ENCODE measurements around the gene PDE4A.

The PDE4A gene

GRCh38 chr19:10468133-10468532 is 47.8 kb downstream of the PDE4A start:
- DNase-seq: no peak

DNA sequence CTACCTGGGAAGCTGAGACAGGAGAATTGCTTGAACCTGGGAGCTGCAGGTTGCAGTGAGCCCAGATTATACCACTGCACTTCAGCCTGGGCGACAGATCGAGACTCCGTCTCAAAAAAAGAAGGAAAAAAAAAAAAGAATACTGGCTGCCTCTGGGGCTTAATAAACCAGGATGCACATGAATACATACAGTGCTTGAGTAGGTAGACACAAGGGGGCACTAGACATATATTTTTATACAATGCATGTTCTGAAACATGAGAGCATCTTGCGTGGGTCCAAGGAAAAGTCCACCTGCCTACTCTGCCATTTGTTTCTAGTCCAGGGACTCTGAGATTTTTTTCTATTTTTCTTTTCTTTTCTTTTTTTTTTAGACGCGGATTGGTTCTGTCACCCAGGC is 51.6 kb downstream of the PDE4A start:
- peak in 1 of 2 experiments; percentile 53 for DNase-seq

DNA sequence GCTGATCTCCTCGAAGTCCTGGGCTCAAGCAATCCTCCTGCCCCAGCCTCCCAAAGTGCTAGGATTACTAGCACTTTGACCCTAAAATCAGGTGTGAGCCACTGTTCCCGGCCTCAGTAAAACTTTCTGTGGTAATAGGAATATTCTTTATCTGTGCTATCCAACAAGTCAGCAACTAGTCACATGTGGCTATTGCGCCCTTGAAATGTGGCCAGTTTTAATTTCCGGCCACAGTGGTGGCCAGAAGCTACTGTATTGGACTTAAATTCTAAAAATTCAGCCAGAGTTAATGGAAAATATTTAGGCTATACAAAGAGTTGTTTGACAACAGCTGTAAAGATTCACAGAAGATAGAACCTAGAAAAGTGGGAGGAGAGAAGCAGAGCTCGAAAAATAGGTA is 52.9 kb downstream of the PDE4A start:
- DNase-seq: no peak

GRCh38 chr19:10474962-10475451 is 54.7 kb downstream of the PDE4A start:
- DNase-seq: no peak

DNA sequence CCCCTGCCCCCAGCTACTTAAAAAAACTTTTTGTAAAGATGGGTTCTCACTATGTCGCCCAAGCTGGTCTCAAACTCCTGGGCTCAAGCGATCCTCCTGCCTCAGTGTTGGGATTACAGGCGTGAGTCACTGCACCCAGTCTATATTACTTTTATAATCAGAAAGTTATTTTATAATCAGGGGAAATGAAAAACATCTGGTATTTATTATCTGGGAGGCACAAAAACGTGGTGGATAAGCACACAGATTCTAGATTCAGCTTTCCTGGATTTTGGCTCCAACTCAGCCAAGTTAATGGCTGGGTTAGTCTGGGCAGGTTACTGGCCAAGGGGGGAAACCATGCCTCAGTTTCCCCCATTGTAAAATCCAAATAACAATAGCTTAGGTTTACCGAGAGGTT is 58.1 kb downstream of the PDE4A start:
- no peak for DNase-seq

GRCh38 chr19:10478903-10479384 is 58.6 kb downstream of the PDE4A start:
- DNase-seq: peak; percentile 90 to 94

GRCh38 chr19:10486551-10486950 is 66.2 kb downstream of the PDE4A start:
- no peak for DNase-seq

DNA sequence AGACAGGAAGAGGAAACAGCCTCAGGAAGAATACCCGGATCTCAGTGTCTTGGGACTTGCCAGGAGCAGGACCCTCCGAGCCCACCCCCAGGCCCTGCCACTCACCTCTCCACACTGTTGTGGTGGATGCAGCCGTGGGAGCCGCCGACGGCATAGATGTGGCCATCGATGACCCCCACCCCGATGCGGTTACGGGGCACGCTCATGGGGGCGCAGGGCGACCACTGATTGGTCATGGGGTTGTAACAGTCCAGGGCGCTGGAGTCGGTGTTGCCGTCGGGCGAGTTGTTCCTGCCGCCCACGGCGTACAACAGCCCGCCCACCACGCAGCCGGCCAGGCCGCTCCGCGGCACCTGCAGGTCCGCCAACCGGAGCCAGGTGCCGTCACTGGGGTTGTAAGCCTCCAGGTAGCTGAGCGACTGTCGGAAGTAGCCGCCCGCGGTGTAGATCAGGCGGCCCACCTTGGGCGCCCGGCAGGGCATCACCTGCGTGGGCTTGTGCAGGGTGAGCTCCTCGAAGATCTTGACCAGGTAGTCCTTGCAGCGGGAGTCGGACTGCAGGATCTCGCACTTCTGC is 71.2 kb downstream of the PDE4A start:
- no peak for DNase-seq

- no peak for DNase-seq
These were observed 77.0 kb downstream of the PDE4A start for GRCh38 chr19:10497371-10497770.

- no peak for DNase-seq
These were observed 79.4 kb downstream of the PDE4A start for GRCh38 chr19:10499550-10500246.

DNA sequence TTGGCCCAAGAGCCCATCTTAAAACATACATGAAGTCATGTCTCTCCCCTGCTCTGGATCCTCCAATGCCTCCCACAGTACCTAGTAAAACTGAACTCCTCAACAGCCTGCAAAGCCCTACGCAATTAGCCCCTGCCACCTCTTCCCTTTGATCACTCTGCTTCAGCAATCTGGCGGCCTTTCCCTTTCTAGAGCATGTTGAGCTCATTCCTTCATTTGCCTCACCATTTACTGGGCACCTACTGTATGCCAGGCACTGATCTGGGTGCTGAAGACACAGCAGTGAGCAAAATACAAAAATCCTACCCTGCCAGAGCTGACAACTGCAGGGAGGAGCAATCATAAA is 79.9 kb downstream of the PDE4A start:
- DNase-seq: no peak

DNA sequence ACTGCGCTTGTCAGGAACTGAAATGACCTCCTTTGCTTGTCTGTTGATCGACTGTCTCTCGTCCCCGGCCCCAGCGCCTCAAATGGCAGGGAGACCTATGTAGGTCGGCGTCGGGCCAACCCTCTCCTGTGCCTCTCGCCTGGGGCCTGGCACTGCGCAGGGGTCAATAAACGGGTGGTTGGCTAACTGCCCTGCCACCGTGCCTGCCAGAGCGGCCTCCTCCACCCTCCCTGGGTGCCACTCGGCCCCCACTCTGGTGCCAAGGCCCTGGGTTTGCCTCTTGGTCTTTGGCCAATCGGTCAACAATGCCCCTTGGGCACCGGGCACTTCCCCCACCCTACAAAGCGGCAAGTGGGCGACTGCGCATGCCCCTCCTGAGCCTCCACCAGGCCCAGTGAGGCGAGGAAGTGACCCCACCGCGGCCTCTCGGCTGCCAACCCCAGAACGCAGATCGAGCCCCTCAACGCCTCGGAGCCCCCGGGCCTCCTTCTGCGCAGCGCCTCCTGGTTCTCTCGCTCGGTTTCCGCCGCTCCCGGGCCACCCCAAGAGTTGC is 81.7 kb downstream of the PDE4A start:
- DNase-seq: peak in 1 of 2 experiments; percentile 73

- DNase-seq: peak; percentile 56 to 88
These were observed 82.2 kb downstream of the PDE4A start for GRCh38 chr19:10502524-10503001.

DNA sequence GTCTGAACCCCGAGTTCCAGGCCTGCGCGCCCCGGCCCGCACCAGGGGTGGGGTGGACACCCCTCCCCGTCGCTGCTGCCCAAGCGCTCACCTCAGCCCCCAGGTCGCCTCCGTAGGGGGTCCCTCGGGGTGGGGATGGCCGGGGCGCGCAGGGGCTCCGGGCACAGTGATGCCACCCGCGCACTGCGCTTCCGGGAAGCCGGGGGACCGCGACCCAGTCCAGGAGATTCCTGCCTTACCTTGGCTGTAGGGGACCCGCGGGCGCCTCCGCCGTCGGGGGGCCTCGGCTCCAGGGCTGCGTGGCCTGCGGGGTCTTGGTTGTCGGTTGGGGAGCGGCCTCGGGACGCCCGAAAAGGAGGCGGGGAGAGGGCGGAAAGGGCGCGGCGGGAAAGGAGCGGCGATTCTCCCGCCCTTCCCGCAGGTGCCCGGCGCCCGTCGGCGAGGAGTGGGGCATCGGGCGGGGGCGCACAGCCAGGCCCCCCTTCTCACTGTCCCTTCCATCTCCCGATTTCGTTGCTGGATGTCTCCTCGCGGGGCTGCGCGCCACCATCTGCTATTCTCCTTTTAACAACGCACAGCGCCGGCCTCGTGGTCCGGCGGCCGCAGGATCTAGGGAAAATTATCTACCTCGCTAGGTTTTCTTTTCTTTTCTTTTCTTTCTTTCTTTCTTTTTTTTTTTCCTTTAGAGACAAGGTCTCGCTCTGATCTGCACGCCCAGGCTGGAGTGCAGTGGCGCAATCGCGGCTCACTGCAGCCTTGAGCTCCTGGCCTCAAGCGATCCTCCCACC is 82.9 kb downstream of the PDE4A start, which contains the start of gene KEAP1:
Gene KEAP1, minus strand, starts transcription at position 355 of the 788 bp plus-strand sequence. CDS start 3,323 bp downstream, outside the sequence.
- DNase-seq: peak in 1 of 2 experiments; percentile 52

GRCh38 chr19:10505583-10506229 is 85.4 kb downstream of the PDE4A start:
- peak; percentile 35 to 62 for DNase-seq

- no peak for DNase-seq
These were observed 87.7 kb downstream of the PDE4A start for GRCh38 chr19:10508036-10508435.

GRCh38 chr19:10508707-10509106 is 88.4 kb downstream of the PDE4A start:
- no peak for DNase-seq

DNA sequence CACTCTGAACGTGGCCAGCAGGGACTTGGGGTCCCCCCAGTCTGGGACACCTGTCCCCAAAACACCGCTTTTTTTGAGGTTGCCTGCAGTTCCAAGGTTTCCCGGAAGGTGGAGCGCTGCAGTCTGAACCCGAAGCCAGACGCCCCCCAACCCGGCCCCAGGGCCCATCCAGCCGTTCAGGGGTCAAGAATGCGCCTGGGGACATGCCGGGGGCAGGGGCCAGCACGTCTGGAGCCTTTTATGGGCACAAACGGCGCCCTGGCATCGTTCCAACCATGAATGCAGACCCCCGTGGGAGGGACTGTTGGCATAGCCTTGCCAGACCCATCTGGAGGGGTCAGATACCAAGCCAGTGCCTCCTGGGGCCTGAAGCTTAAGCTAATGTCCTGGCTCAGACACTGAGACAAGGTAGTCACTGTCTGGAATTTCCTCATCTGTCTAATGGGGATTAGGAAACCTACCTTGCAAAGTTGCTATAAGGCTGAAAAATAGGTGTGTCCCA is 90.0 kb downstream of the PDE4A start:
- DNase-seq: no peak

GRCh38 chr19:10513223-10513622 is 92.9 kb downstream of the PDE4A start:
- DNase-seq: no peak

DNA sequence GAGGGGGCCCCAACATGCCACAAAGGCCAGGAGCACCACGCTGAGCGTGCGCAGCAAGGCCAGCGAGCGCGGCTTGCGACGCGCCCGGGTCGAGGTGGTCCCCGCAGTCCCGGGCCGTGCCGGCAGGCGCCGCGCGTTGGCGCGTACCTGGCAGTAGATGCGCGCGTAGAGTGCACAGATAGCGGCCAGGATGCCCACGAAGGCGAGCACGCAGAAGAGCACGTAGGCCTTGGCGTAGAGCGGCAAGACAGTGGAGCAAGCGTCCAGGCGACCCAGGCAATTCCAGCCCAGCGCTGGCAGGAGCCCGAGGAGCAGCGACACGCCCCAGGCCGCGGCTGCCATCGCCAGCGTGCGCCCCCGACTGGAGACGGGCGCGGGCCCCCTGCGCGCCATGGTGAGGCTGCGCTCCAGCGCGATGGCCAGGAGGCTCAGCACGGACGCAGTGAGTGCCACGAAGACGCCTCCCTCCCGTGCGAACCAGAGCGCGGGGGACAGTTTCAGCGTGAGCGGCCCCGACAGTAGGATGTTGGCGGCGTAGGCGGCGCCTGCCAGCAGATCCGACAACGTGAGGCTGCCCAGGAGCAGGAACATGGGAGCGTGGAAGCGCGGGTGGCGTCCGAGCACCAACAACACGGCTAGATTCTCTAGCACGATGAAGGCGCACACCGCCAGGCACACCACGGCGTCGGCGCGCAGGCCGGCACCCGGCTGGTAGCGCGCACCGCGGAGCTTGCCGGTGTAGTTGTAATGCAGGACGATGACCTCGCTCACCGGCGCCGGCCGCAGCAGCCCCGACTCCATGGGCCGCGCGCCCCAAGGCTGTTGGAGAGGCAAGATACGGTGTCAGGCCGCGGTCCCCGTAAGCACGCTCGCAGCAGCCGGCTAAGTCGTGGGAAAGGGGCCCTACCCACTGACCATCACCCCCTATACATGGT is 94.1 kb downstream of the PDE4A start:
- no peak for DNase-seq

DNA sequence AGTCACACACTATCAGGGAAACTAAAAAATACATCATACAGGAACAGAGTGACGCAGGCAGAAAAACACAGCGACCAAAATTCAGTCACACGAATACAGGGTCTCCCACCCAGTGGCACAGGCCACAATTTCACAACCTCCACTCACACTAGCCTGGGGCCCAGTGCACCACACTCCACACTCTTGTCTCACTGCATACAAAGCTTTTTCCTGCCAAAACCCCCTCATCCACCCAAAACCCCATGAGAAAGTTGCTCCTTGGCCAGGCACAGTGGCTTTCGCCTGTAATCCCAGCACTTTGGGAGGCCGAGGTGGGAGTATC is 95.7 kb downstream of the PDE4A start:
- DNase-seq: no peak

Data from SW 1271 (cell line).